HG03342 (cell line): Measurements from ENCODE around the gene ADGRG1.

ENCODE experiments used
- ATAC-seq: cut with Tn5 transposase; IDR thresholded peaks from one replicate; pipeline ENCODE4 v1.9.1; 2021; ENCODE audit warnings: mild to moderate bottlenecking, moderate library complexity; ENCODE audit not compliant: unreplicated experiment

The ADGRG1 gene

GRCh38 chr16:57714047-57714446 lies 85.6 kb downstream of the ADGRG1 start:
- ATAC-seq = no peak
